Esophagus squamous epithelium (tissue), 5 donors: ENCODE measurements around the gene NUP210L. TPM values are rescaled to one million over a fixed set of nuclear protein-coding genes. Genes with fewer than 3 reads are reported as not detected.

Experiments used
- DNase-seq: peaks from one replicate; lab custom pipeline; 2025; lab: John Stamatoyannopoulos, UW
- H3K27ac ChIP-seq, 4 donors: fragments of 200-600 bp; sonication (generic); one replicate each; pipeline ENCODE4 v1.5.1; 2016 to 2019; ENCODE audit warnings: mild to moderate bottlenecking in 1 of 4
- H3K27me3 ChIP-seq, 4 donors: fragments of 200-600 bp; sonication (generic); 1 replicate in 3 of 4; 2 replicates in 1 of 4; pipeline versions ENCODE4 v1.5.1 to v1.6.0; 2017 to 2021; ENCODE audit warnings: antibody characterized with exemption in 1 of 4
- H3K36me3 ChIP-seq, 3 donors: fragments of 200-600 bp; sonication (generic); one replicate each; pipeline ENCODE4 v1.5.1; 2016 to 2019
- H3K4me1 ChIP-seq, 3 donors: fragments of 200-600 bp; sonication (generic); one replicate each; pipeline ENCODE4 v1.5.1; 2017 to 2019
- H3K4me3 ChIP-seq, 4 donors: fragments of 200-600 bp; sonication (generic); 1 replicate in 3 of 4; 2 replicates in 1 of 4; pipeline ENCODE4 v1.5.1; 2016 to 2019; ENCODE audit warnings: mild to moderate bottlenecking in 2 of 4, moderate library complexity in 1 of 4
- H3K9me3 ChIP-seq, 3 donors: fragments of 200-600 bp; sonication (generic); one replicate each; pipeline ENCODE4 v1.5.1; 2016 to 2019
- CTCF ChIP-seq, 6 experiments: fragments of 450-650 bp in 4 of 6; fragments of 200-600 bp in 2 of 6; sonication (generic) in 2 of 6; IDR thresholded peaks; one replicate each; pipeline ENCODE4 v1.5.1; 2016 to 2019; ENCODE audit warnings: antibody characterized with exemption in 6 of 6, mild to moderate bottlenecking in 4 of 6, moderate library complexity in 4 of 6
- POLR2A ChIP-seq, 4 donors: fragments of 450-650 bp; IDR thresholded peaks; one replicate each; pipeline ENCODE4 v1.6.1; 2017; ENCODE audit warnings: antibody characterized with exemption in 4 of 4, mild to moderate bottlenecking in 4 of 4, moderate library complexity in 3 of 4
- WGBS, 2 donors: methylation state at CpG; one replicate each; pipeline ENCODE4 v1.1.5; 2018; 5-methylcytosine and 5-hydroxymethylcytosine counted together
- intact Hi-C: fragments of 100-400 bp; cut with DNase I; formaldehyde crosslinking; loops from one replicate; pipeline ENCODE4 v1.15.0; 2022
- total RNA-seq, 4 donors: library from RNA; depleted of rRNA; stranded (reverse); fragments of >200 nt; gene quantifications; one replicate each; pipeline ENCODE4 v1.1.0, GENCODE V29; 2016
- donor health status: DM: yes; HTN: yes; CAD: no.

NUP210L gene
- total RNA-seq, 4 donors from 2014 or later, result 0.09 to 0.19 TPM; not detected in 2

GRCh38 chr1:153991151-153991630, 163.7 kb downstream of the NUP210L start:
- Histone ChIP-seq H3K4me3 (peak overlapping the region; percentile 63 to 98 (median 92)), H3K27ac (peak overlapping the region; percentile 91 to 99 (median 96)), H3K4me1 (peaks cover 19 to 52% (median 29%) of the 10 kb centered on the region in 3 donors), H3K9me3 (no peaks in the 10 kb centered on the region), H3K36me3 (peaks cover 12 to 46% (median 22%) of the 10 kb centered on the region in 3 donors), H3K27me3 (no peaks in the 10 kb centered on the region)
- TF ChIP-seq CTCF (IDR thresholded peaks at IDR 0.05) (no peak), POLR2A (IDR thresholded peaks at IDR 0.05) (no peak)
- no peak for DNase-seq
- 6 to 11% methylated on average over 8 to 9 of the region's 9 CpGs for WGBS, 2 donors
- intact Hi-C loops, result no loop called here

GRCh38 chr1:153990468-153991150, 164.3 kb downstream of the NUP210L start, which contains the start of gene RPS27:
RPS27 (plus strand) TSS chr1:153990762; CDS start chr1:153990797, 35 bp downstream.
- peak; percentile 77 for DNase-seq
- no peaks in the 10 kb centered on the region for H3K27me3 ChIP-seq
- WGBS, 2 donors, result 0 to 1% methylated on average over 12 to 30 of the region's 36 CpGs

GRCh38 chr1:153987621-153988020, 167.3 kb downstream of the NUP210L start:
- H3K27me3 ChIP-seq, result no peaks in the 10 kb centered on the region
- 79 to 82% methylated on average over 8 of the region's 8 CpGs for WGBS, 2 donors
- no peaks in the 10 kb centered on the region for H3K9me3 ChIP-seq
- no peak overlapping the region for H3K4me3 ChIP-seq
- no peak for TF ChIP-seq POLR2A (IDR thresholded peaks at IDR 0.05)
- TF ChIP-seq CTCF (IDR thresholded peaks at IDR 0.05), result no peak
- H3K27ac ChIP-seq, result peak overlapping the region in 1 of 4 donors; percentile 97
- intact Hi-C loops, result loop anchor here (5.0 to 10.0 kb wide), 2 partner anchors 190 to 313 kb away; partner anchors contain the start of genes ILF2 and NPR1
- H3K4me1 ChIP-seq, result peaks cover 19 to 55% (median 36%) of the 10 kb centered on the region in 3 donors
- peaks cover 2 to 23% (median 9%) of the 10 kb centered on the region in 3 donors for H3K36me3 ChIP-seq
- no peak for DNase-seq

More at GRCh38 chr1:153990468-153991150, 164.3 kb downstream of the NUP210L start, which contains the start of gene RPS27:
- Histone ChIP-seq H3K9me3 (no peaks in the 10 kb centered on the region), H3K4me1 (peaks cover 19 to 56% (median 29%) of the 10 kb centered on the region in 3 donors), H3K36me3 (peaks cover 12 to 40% (median 22%) of the 10 kb centered on the region in 3 donors), H3K4me3 (peak within 1 kb of the TSS; percentile 63 to 98 (median 92)), H3K27ac (peak within 1 kb of the TSS; percentile 91 to 99 (median 96))
- TF ChIP-seq CTCF (IDR thresholded peaks at IDR 0.05), result peak in 1 of 6 experiments; percentile 20
- TF ChIP-seq POLR2A (IDR thresholded peaks at IDR 0.05), result peak in 3 of 4 donors; percentile 86 to 98 (median 96)
- intact Hi-C loops, result no loop called here

GRCh38 chr1:153985941-153986761, 168.7 kb downstream of the NUP210L start, which contains the start of gene RAB13:
RAB13 (minus strand) TSS chr1:153986339; CDS start chr1:153986236, 103 bp downstream.
- Histone ChIP-seq H3K36me3 (peaks cover 0 to 27% (median 7%) of the 10 kb centered on the region in 3 donors), H3K4me1 (peaks cover 8 to 40% (median 23%) of the 10 kb centered on the region in 3 donors), H3K4me3 (peak within 1 kb of the TSS; percentile 58 to 75 (median 68)), H3K9me3 (no peaks in the 10 kb centered on the region), H3K27me3 (no peaks in the 10 kb centered on the region), H3K27ac (peak within 1 kb of the TSS; percentile 83 to 97 (median 86))
- DNase-seq, result no peak
- intact Hi-C loops, result loop anchor here (5.0 to 10.0 kb wide), 2 partner anchors 189 to 311 kb away; partner anchors contain the start of genes ILF2 and NPR1
- no peak for TF ChIP-seq CTCF (IDR thresholded peaks at IDR 0.05)
- peak in 2 of 4 donors; percentile 25 to 56 for TF ChIP-seq POLR2A (IDR thresholded peaks at IDR 0.05)
- WGBS, 2 donors, result 2 to 9% methylated on average over 13 to 19 of the region's 32 CpGs
